WTC11 (cell line): ENCODE results near the gene EFHD2. TPM values are rescaled to one million over a fixed set of nuclear protein-coding genes. Genes with fewer than 3 reads are reported as not detected.

ENCODE experiments used
- ATAC-seq: fragments of 200-7000 bp; cut with Tn5 transposase; 2 replicates; pipeline ENCODE4 v1.10.0; 2021; ENCODE audit warnings: mild to moderate bottlenecking, moderate library complexity
- CTCF ChIA-PET: fragments of 300-600 bp; sonication (Branson Sonifier 250); formaldehyde crosslinking; loops from one replicate; lab custom pipeline; 2021; ENCODE audit warnings: antibody characterized with exemption; lab: Charles Lee
- POLR2A ChIA-PET: fragments of 350-600 bp; sonication (Branson Sonifier 250); formaldehyde crosslinking; loops from one replicate; lab custom pipeline; 2021; ENCODE audit warnings: antibody characterized with exemption; lab: Charles Lee
- DNase-seq: peaks from one replicate; pipeline ENCODE4 v3.0.0; 2021; ENCODE audit warnings: low spot score
- H3K27ac Mint-ChIP-seq: 2 replicates; pipeline ENCODE4 v1.8.0; 2021; ENCODE audit warnings: mixed read lengths
- H3K27me3 Mint-ChIP-seq: 2 replicates; pipeline ENCODE4 v1.8.0; 2021; ENCODE audit warnings: low read depth, mild to moderate bottlenecking, moderate library complexity, mixed read lengths
- H3K36me3 Mint-ChIP-seq: 2 replicates; pipeline ENCODE4 v1.8.0; 2021; ENCODE audit warnings: mixed read lengths
- H3K4me1 Mint-ChIP-seq: 2 replicates; pipeline ENCODE4 v1.8.0; 2022; ENCODE audit warnings: mixed read lengths
- H3K4me3 Mint-ChIP-seq: 2 replicates; pipeline ENCODE4 v1.8.0; 2021; ENCODE audit warnings: mild to moderate bottlenecking, moderate library complexity, mixed read lengths
- H3K9me3 Mint-ChIP-seq: 2 replicates; pipeline ENCODE4 v1.8.0; 2021; ENCODE audit warnings: mixed read lengths
- ATF6 ChIP-seq: sonication (generic); formaldehyde crosslinking; IDR thresholded peaks from 2 replicates; pipeline ENCODE4 v1.8.1; 2023; ENCODE audit warnings: mild to moderate bottlenecking, missing genetic modification reagents
- CDX4 ChIP-seq: fragments of 250-450 bp; sonication (Bioruptor Pico); IDR thresholded peaks from 2 replicates; pipeline ENCODE4 v1.9.0; 2021; ENCODE audit warnings: moderate library complexity, mild to moderate bottlenecking, inconsistent platforms, borderline replicate concordance
- CREM ChIP-seq: sonication (generic); formaldehyde crosslinking; IDR thresholded peaks from 2 replicates; pipeline ENCODE4 v1.8.1; 2022; ENCODE audit warnings: mild to moderate bottlenecking, missing genetic modification reagents, moderate library complexity
- E2F4 ChIP-seq: sonication (generic); formaldehyde crosslinking; IDR thresholded peaks from 2 replicates; pipeline ENCODE4 v1.8.1; 2022; ENCODE audit warnings: low read depth, mild to moderate bottlenecking, moderate library complexity, missing genetic modification reagents, borderline replicate concordance
- ERG ChIP-seq: fragments of 250-450 bp; sonication (Bioruptor Pico); IDR thresholded peaks from 2 replicates; pipeline ENCODE4 v1.8.0; 2021; ENCODE audit warnings: mild to moderate bottlenecking
- FOXK1 ChIP-seq: sonication (generic); formaldehyde crosslinking; IDR thresholded peaks from 2 replicates; pipeline ENCODE4 v1.8.0; 2022; ENCODE audit warnings: mild to moderate bottlenecking, moderate library complexity, missing genetic modification reagents
- FOXP1 ChIP-seq: sonication (generic); formaldehyde crosslinking; IDR thresholded peaks from 2 replicates; pipeline ENCODE4 v1.8.0; 2022; ENCODE audit warnings: missing genetic modification reagents, mild to moderate bottlenecking, moderate library complexity, borderline replicate concordance
- GABPB1 ChIP-seq: sonication (generic); formaldehyde crosslinking; IDR thresholded peaks from 2 replicates; pipeline ENCODE4 v1.8.1; 2023; ENCODE audit warnings: mild to moderate bottlenecking, missing genetic modification reagents
- IRF1 ChIP-seq: sonication (generic); formaldehyde crosslinking; IDR thresholded peaks from 2 replicates; pipeline ENCODE4 v1.8.0; 2023; ENCODE audit warnings: missing genetic modification reagents
- JAZF1 ChIP-seq: fragments of 250-450 bp; sonication (Bioruptor Pico); IDR thresholded peaks from 2 replicates; pipeline ENCODE4 v1.9.0; 2021; ENCODE audit warnings: moderate library complexity, mild to moderate bottlenecking, inconsistent platforms
- MLX ChIP-seq: sonication (generic); formaldehyde crosslinking; IDR thresholded peaks from 2 replicates; pipeline ENCODE4 v1.8.1; 2023; ENCODE audit warnings: mild to moderate bottlenecking, missing genetic modification reagents, moderate library complexity
- NFATC4 ChIP-seq: fragments of 250-450 bp; sonication (Bioruptor Pico); IDR thresholded peaks from 2 replicates; pipeline ENCODE4 v1.9.0; 2021; ENCODE audit warnings: mild to moderate bottlenecking
- NR1H2 ChIP-seq: sonication (generic); formaldehyde crosslinking; IDR thresholded peaks from 2 replicates; pipeline ENCODE4 v1.9.0; 2021; ENCODE audit warnings: mild to moderate bottlenecking, moderate library complexity, missing genetic modification reagents
- PREB ChIP-seq: sonication (generic); formaldehyde crosslinking; IDR thresholded peaks from 2 replicates; pipeline ENCODE4 v1.8.1; 2022; ENCODE audit warnings: mild to moderate bottlenecking, missing genetic modification reagents, moderate library complexity, borderline replicate concordance
- SP1 ChIP-seq: sonication (generic); formaldehyde crosslinking; conservative IDR thresholded peaks from 2 replicates; pipeline ENCODE4 v1.8.1; 2022; ENCODE audit warnings: missing genetic modification reagents
- TCF7 ChIP-seq: sonication (generic); formaldehyde crosslinking; IDR thresholded peaks from 2 replicates; pipeline ENCODE4 v1.8.0; 2022; ENCODE audit warnings: mild to moderate bottlenecking, low read depth, missing genetic modification reagents, moderate library complexity
- TEAD1 ChIP-seq: sonication (generic); formaldehyde crosslinking; IDR thresholded peaks from 2 replicates; pipeline ENCODE4 v1.8.0; 2022; ENCODE audit warnings: mild to moderate bottlenecking, missing genetic modification reagents
- ZNF232 ChIP-seq: sonication (generic); formaldehyde crosslinking; IDR thresholded peaks from 2 replicates; pipeline ENCODE4 v1.8.0; 2022; ENCODE audit warnings: mild to moderate bottlenecking, missing genetic modification reagents
- ZNF281 ChIP-seq: sonication (generic); formaldehyde crosslinking; IDR thresholded peaks from 2 replicates; pipeline ENCODE4 v1.8.0; 2023; ENCODE audit warnings: mild to moderate bottlenecking, missing genetic modification reagents
- ZNF416 ChIP-seq: fragments of 250-450 bp; sonication (Bioruptor Pico); IDR thresholded peaks from 2 replicates; pipeline ENCODE4 v1.9.0; 2021; ENCODE audit warnings: mild to moderate bottlenecking, inconsistent platforms
- ZNF512 ChIP-seq: sonication (generic); formaldehyde crosslinking; IDR thresholded peaks from 2 replicates; pipeline ENCODE4 v1.8.1; 2022; ENCODE audit warnings: missing genetic modification reagents, borderline replicate concordance
- total RNA-seq: library from RNA; stranded (reverse); gene quantifications from 3 replicates; pipeline ENCODE4 v1.2.3, GENCODE V29; 2021

EFHD2 gene
- total RNA-seq, 1 experiment from 2014 or later, result 23.8 TPM

- no peak; the same call in 1 of the 2 replicates for ATAC-seq
- no peak for TF ChIP-seq TCF7
- no peak for TF ChIP-seq NFATC4 (CRISPR knock-in tag)
- Mint-ChIP-seq H3K27me3 (peaks cover 89% of the 10 kb centered on the region), H3K4me3 (peak overlapping the region; percentile 65), H3K27ac (peak overlapping the region; percentile 84; the same call in 1 of the 2 replicates), H3K9me3 (no peaks in the 10 kb centered on the region), H3K4me1 (peaks cover 68% of the 10 kb centered on the region), H3K36me3 (no peaks in the 10 kb centered on the region)
- CTCF ChIA-PET, result interaction anchor here (0.9 to 3.4 kb wide), 5 partner anchors 26 to 272 kb away, joined by 3 to 26 read pairs (median 4); partner anchors contain the start of gene EFHD2
- no peak for DNase-seq
- POLR2A ChIA-PET, result no interaction called here
Measured at GRCh38 chr1:15383810-15384209, 25.9 kb upstream of the EFHD2 start.

GRCh38 chr1:15384301-15384901, 25.3 kb upstream of the EFHD2 start:
- peaks cover 67% of the 10 kb centered on the region for H3K4me1 Mint-ChIP-seq
- no peak for TF ChIP-seq MLX (CRISPR knock-in tag)
- TF ChIP-seq E2F4 (CRISPR knock-in tag), result no peak
- no peak for TF ChIP-seq ERG (CRISPR knock-in tag)
- TF ChIP-seq GABPB1 (CRISPR knock-in tag), result no peak
- TF ChIP-seq ATF6 (CRISPR knock-in tag), result no peak
- TF ChIP-seq JAZF1 (CRISPR knock-in tag), result no peak
- TF ChIP-seq NR1H2 (CRISPR knock-in tag), result no peak
- no peak for TF ChIP-seq CDX4 (CRISPR knock-in tag)
- 0 out of 2 replicates have a peak, but pooled peaks have one; percentile 27 for TF ChIP-seq FOXP1 (CRISPR knock-in tag)
- TF ChIP-seq ZNF512 (CRISPR knock-in tag), result no peak
- no peak for TF ChIP-seq ZNF416 (CRISPR knock-in tag)
- no peak for TF ChIP-seq ZNF232
- TF ChIP-seq PREB (CRISPR knock-in tag), result no peak
- TF ChIP-seq NFATC4 (CRISPR knock-in tag), result no peak
- TF ChIP-seq CREM, result peak; percentile 74; the same call in 1 of the 2 replicates
- TF ChIP-seq ZNF281 (CRISPR knock-in tag), result peak; percentile 29; the same call in 1 of the 2 replicates
- TF ChIP-seq TEAD1 (CRISPR knock-in tag), result peak; percentile 72; the same call in 1 of the 2 replicates
- TF ChIP-seq IRF1, result no peak
- peak; percentile 42; the same call in 1 of the 2 replicates for TF ChIP-seq SP1
- TF ChIP-seq FOXK1 (CRISPR knock-in tag), result peak; percentile 33; the same call in 1 of the 2 replicates

More at GRCh38 chr1:15384301-15384901, 25.3 kb upstream of the EFHD2 start:
- H3K27me3 Mint-ChIP-seq, result peaks cover 95% of the 10 kb centered on the region
- peak; percentile 82 for DNase-seq
- ChIA-PET CTCF (interaction anchor here (0.9 to 3.4 kb wide), 4 partner anchors 25 to 272 kb away, joined by 3 to 26 read pairs (median 4); partner anchors contain the start of gene EFHD2), POLR2A (no interaction called here)
- H3K9me3 Mint-ChIP-seq, result no peaks in the 10 kb centered on the region
- peak; percentile 80 for ATAC-seq
- peak overlapping the region; percentile 65 for H3K4me3 Mint-ChIP-seq
- H3K36me3 Mint-ChIP-seq, result no peaks in the 10 kb centered on the region
- peak overlapping the region; percentile 84 for H3K27ac Mint-ChIP-seq
